Ramos (cell line): ENCODE results near the gene GRB7.
"Not testable (repeated sequence)": the region's sequence is repeated elsewhere in the genome, so short reads cannot be mapped to it uniquely, and the experiment has no call there.

Source experiments
- in situ Hi-C: fragments of 300-500 bp; cut with MboI; formaldehyde crosslinking; loops from one replicate; pipeline ENCODE4 v1.14.3; 2022; ENCODE audit warnings: low sequenced_read_pairs; ENCODE audit not compliant: unreplicated experiment

The GRB7 gene

DNA sequence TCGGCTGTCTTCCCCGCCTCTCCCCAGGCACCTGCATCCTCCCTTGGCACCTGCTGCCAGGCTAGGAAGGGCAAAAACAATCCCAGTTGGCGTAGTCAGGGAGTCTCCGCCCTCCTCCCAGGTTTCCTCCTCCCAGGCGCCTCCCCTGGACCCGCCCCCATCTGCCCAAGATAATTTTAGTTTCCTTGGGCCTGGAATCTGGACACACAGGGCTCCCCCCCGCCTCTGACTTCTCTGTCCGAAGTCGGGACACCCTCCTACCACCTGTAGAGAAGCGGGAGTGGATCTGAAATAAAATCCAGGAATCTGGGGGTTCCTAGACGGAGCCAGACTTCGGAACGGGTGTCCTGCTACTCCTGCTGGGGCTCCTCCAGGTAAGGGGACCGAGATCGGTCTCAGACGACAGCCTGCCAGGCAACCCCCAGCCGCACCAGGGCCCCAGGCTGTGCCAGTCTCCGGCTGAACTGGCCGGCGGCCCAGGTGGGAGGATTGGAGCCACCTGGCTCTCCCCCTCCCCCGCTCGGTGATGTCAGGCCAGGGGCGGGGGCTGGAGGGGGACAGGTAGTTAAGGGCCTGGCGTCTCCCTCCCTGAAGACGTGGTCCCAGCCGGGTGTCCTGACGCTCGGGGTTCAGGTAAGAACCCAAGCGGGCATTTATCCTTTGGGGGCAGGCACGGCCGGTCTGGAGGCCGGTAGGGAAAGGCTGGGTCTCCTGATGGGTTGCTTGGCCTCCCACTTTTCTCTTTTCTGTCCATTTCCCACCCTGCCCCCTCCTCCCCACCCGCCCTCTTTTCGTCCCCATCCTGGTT lies at the start of gene GRB7:
GRB7 (plus strand) TSS at position 179 of the 808 bp plus-strand sequence. CDS start 4,364 bp downstream, outside the sequence.
- in situ Hi-C loops: no loop called here

DNA sequence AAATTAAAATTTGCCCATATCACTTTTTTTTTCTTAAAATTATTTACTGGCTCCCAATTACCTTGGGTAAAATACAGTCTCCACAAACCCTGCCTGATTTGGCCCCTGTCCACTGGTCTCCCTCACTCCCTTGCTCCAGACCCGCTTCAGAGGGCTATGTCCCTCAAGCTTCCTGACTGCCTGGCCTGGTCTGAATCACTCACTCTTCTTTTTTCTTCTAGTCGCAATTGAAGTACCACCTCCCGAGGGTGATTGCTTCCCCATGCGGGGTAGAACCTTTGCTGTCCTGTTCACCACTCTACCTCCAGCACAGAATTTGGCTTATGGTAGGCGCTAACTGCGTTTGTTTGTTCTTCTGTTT lies 49.3 kb upstream of the GRB7 start:
- in situ Hi-C loops: no loop called here

DNA sequence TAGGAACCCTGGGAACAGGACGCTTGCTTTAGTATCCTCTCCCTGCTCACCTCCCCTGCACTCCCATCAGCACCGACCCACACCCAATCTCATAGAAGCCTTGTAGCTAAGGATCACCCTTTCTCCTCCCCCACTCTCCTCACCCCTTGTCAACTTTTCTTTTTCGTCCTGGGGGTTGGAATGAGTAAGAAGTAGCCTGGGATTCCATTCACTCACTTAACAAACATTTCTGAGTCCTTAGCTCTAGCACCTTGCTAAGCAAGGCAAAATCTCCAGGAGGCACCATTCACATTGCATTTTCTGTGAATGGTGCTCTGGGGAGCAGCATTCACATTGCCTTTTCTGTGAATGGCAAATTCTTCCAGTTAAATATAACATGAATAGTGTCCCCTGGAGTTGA lies 48.8 kb upstream of the GRB7 start:
- in situ Hi-C loops: no loop called here

DNA sequence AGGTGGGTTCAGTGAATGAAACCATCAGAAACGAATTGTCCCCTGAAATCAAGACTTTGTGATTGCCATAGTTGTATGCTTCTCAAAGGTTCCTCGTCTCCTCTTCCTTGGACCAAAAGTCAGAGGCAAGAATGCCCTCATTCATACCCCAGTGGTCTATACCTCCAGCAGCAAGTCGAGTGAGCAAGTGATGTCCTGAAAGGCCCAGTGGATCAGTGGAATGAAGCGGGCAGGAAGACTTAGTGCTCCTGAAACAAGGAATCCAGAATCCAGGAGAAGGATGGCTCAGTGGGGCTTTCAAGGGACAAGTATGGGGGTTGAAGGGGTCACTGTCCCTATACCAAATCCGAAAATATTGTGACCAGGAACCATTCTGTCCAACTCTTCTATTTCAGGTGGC lies 43.1 kb upstream of the GRB7 start:
- in situ Hi-C loops: no loop called here

DNA sequence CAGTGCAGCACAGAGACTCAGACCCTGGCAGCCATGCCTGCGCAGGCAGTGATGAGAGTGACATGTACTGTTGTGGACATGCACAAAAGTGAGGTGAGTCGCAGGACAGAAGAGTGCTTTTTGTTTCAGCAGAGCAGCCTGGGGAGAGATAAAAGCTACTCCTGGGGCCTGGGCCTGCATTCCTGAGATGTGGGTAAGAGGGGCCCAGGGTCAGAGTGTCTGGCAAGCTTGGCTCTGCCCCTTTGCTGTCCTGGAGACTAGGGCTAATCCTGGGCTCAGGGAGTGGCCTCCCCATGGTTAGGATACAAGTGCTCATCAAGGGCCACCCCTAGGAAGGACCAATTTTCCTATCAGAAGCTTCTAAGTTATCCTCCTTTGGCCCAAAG lies 42.7 kb upstream of the GRB7 start:
- in situ Hi-C loops: no loop called here

DNA sequence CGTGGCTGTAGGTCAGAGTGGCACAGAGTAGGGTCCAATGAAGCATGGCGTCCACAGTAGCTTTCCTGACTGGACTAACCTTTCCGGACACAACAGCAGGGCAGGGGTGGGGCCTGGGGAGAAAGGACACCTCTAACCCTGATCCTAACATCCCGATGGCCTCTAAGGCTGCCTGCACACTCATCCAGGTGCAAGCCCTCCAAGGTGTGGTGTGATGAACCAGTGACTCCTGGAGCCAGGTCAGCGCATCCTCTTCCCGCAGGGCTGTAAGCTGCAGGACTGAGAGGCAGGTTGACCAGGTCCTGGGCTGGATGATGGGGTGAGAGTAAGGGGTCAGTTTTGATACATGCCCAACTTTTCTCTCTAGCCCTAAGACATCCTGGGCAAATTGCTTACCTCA lies 41.0 kb upstream of the GRB7 start:
- in situ Hi-C loops: no loop called here

DNA sequence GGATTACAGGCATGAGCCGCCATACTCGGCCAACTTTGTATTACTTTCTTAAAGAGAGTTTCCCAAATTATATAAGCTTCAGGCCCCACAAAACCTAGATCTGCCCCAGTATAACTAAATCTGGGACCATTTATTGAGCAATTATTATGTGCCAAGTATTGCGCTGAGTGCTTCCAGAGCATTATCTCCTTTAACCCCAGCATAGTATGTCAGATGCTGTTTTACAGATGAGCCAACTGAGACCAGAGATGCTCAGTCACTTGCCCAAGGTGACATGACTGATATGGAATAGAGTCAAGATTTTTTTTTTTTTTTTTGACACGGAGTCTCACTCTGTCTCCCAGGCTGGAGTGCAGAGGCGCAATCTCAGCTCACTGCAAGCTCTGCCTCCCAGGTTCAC lies 39.8 kb upstream of the GRB7 start:
- in situ Hi-C loops: no loop called here

DNA sequence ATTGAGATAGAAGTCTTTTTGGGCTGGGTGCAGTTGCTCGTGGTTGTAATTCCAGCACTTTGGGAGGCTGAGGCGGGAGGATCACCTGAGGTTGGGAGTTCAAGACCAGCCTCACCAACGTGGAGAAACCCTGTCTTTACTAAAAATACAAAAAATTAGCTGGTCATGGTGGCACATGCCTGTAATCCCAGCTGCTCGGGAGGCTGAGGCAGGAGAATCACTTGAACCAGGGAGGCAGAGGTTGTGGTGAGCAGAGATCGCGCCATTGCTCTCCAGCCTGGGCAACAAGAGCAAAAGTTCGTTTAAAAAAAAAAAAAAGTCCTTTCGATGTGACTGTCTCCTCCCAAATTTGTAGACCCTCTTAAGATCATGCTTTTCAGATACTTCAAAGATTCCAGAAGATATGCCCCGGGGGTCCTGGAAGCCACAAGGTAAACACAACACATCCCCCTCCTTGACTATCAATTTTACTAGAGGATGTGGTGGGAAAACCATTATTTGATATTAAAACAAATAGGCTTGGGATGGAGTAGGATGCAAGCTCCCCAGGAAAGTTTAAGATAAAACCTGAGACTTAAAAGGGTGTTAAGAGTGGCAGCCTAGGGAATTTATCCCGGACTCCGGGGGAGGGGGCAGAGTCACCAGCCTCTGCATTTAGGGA lies 38.5 kb upstream of the GRB7 start:
- in situ Hi-C loops: not testable (repeated sequence)

DNA sequence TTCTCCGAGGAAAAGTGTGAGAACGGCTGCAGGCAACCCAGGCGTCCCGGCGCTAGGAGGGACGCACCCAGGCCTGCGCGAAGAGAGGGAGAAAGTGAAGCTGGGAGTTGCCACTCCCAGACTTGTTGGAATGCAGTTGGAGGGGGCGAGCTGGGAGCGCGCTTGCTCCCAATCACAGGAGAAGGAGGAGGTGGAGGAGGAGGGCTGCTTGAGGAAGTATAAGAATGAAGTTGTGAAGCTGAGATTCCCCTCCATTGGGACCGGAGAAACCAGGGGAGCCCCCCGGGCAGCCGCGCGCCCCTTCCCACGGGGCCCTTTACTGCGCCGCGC lies 38.0 kb upstream of the GRB7 start, which contains the start of gene ERBB2:
ERBB2 (plus strand) TSS at position 247 of the 330 bp plus-strand sequence. CDS start 175 bp downstream, outside the sequence.
- in situ Hi-C loops: no loop called here

DNA sequence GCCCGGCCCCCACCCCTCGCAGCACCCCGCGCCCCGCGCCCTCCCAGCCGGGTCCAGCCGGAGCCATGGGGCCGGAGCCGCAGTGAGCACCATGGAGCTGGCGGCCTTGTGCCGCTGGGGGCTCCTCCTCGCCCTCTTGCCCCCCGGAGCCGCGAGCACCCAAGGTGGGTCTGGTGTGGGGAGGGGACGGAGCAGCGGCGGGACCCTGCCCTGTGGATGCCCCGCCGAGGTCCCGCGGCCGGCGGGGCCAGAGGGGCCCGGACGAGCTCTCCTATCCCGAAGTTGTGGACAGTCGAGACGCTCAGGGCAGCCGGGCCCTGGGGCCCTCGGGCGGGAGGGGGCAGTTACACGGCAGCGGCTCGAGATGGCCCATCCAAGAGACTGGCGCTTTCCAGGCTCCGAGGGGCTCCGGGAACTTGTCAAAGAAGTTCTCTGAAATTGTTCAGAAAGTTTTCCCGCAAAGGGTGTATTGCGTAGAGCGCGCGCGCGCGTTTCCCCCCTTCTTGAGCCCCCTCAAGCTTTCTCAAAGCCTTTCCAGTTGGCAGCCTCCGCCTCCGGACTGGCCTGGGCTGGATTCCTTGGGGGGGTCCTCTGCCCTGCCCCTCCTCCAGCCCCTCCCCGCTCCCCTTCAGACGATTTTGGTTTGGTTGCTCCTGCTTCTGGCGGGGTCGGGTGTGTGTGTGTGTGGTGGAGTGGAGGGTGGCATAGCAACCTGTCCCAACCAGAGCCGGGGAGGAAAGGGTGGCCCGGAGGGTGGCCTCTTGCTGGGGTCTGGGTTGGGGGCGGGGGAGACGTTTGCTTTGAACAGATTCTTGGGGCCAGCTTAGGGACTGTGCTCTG lies 37.4 kb upstream of the GRB7 start:
- in situ Hi-C loops: no loop called here

DNA sequence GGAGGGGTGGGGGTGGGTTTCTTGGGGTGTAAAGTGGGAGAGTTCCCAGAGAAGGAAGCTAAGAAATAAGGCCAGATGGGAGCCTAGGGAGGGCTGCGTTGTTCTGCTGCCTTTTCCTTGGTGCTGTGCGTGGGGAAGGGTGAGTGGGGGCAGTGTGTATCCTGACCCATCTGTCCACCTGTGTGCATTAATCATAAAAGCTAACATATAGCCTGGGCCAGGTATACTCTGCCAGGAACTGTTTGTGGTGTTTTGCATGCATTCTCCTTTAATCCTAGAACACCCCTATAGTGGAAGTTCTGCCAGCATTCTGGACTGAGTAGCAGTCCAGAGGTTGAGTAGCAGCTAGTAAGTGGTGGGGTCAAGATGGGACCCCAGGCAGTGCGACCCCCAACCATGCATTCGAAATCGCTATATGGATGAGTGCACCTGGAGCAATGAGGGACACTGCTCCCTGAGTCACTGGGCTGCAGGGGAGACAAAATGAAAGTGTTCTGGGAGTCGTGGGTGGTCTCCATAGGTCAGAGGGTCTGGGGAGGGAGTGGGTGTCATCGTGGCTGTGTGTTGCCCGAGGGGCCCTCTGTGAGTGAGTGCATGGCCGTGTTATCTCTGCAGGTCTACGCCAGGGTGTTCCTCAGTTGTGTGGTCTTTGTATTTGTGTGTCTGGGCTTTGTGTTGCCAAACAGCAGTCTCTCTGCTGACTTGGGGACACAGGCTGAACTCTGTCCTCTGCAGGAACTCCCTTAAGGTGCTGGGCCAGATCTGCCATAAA lies 36.5 kb upstream of the GRB7 start:
- in situ Hi-C loops: no loop called here

DNA sequence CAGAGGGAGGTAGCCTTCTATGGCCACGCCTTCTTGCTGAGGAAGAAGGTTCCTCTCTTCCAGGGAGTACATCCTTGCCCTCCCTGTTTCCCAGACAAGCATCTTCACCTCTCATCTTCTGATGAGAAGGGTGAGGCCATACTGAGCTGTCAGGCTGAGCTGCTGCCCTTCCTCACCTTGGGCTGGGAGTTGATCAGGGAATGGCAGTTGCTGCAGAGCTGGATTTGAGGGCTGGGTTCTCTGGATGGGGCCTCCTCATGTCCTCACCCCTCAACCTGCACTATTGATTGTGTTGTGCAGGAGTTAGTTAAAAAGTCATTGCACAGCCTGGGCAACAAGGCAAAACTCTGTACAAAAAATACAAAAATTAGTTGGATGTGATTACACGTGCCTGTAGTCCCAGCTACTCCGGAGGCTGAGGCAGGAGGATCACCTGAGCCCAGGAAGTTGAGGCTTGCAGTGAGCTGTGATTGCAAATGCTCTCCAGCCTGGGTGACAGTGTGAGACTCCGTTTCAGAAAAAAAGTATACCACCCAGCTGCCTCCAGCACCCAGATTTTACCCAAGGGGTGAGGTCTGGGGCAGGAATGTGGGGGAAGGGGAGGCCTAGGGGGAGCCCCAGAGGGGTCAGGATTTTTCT lies 35.8 kb upstream of the GRB7 start:
- in situ Hi-C loops: no loop called here

DNA sequence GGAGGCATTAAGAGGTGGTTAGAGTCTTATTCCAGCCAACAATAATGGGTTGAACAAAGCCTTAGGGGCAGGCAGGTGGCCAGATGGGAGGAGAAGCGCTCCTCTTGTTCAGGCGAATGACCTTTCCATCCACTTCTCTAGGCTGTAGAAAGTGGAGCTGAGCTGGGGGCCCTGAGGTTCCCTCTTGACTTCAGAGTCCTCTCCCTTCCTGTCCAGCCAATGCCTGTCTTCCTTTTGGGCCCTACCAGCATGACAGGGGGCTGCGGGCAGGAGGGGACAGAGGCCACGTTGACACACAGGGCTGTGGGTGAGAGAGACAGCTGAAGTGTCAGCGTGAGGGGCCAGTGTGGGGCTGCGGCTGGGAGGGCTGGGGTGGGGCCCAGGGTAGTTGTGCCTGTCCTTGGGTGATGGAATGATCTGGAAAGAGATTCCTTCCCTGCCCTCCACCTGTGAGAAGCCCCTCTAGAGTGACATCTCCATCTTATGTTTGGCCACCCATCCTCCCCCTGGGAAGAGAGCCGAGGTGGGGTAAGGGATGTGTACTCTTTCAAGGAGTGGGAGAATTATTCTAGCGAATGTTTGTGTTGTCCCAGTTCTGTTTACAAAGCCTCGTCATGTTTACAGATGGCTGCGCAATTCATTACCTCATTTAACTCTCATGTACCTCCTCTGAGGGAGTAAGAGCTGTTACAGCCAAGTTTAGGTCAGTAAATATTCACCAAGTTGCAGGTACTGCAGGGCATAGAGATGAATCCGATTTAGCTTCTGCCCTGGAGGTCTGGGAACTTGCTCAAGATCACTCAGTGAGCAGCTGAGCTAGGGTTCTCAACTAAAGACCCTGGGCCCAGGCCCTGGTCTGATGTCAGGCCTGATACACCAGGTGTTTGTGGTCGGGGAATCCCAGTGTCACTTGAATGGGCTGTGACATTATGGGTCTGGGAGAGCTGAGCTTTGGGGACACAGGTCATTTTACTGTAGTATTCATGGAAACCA lies 34.5 kb upstream of the GRB7 start:
- in situ Hi-C loops: no loop called here

DNA sequence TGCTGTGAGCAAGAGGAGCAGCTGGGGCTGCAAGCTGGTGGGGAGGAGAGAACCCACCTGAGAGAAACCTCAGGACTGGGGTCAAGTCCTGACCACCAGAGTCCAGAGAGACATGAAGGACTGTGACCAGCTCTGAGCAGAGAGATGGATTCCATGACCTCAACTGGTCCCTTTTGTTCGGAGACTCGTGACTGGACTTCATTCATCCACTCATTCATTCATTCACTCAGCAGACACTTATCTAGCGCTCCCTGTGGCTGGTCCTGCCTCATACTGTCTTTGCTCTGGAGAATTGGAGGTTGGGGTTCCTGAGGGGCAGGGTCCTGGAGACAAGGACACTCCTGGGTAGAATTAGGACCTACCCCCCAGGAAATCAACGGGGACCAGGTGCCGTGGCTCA lies 33.8 kb upstream of the GRB7 start:
- in situ Hi-C loops: no loop called here

DNA sequence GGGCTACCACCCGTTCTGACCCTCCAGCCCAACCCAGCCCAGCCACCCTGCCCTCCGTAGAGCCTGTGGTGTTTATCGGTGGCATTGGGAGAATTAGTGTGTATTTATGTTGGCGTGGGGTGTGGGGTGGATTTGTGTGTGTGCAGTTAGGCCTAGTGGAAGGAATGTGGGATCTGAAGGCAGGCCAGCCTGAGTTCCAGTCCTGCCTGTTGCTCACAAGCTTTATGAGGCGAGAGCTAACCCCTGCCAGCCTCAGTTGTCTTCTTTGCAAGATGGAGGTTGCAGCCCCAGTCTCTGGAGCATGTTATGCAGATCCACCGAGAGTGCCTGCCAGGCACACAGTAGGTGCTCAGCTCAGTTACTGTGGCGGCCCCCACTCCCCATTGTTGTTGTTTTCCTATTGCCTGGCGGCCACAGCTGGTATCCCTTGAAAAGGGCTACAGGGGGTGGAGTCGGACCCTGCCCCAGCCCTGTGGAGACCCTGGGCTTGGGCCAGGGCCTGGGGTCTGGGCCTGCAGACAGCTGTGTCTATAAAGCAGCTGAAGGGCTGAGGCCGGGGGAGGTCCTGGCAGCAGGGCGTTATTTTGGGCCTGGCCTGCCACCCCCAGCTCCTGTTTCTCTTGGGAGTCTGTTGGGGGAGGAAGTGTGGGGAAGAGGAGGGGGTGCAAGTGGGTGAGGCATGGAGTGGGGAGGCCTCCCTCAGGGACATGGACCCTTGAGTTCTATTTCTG lies 32.8 kb upstream of the GRB7 start:
- in situ Hi-C loops: no loop called here

DNA sequence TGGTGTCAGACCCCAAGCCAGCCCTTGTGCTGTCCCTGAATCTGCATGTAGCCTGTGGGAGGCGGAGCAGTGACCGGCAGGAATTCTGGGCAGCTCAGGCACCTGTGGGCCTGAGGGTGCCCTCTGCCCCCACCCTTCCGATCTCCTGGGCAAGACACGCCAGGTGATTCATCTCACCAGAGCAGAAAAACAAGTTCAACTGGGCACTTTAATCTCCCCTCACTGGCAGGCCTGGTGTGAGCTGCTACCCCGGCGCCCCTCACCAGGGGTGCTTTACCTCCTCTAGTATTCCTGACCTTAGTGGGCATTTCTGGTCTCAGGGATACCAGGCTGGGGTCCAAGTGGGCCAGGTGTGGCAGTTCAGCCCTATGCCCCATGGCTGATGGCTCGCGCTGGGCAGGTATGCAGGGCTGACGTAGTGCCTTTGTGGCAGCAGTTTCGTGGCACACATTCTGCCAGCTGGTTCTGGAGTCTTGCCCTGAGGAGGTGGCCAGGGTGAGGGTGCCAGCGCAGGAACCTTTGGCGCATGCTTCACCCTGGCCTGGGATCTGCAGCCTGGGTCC lies 31.9 kb upstream of the GRB7 start:
- in situ Hi-C loops: no loop called here

DNA sequence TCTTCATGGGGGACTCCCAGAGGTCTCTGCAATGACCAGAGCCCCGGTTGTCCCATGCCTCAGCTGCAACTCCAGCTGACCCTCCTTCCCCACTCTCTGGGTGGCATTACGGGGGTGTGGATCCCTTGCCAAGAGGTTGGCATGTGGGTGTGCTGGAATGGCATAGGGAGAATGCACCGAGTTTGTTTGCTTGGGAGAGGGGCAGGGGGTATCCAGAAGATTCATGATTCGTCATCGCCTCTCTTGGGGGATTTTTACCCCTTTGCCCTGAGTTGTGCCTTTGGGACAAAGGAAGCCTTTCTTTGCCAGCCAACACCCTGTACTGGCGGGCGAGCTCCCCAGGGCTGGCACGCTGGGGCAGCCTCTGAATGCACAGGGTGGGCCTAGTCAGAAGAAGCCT lies 31.4 kb upstream of the GRB7 start:
- in situ Hi-C loops: no loop called here

DNA sequence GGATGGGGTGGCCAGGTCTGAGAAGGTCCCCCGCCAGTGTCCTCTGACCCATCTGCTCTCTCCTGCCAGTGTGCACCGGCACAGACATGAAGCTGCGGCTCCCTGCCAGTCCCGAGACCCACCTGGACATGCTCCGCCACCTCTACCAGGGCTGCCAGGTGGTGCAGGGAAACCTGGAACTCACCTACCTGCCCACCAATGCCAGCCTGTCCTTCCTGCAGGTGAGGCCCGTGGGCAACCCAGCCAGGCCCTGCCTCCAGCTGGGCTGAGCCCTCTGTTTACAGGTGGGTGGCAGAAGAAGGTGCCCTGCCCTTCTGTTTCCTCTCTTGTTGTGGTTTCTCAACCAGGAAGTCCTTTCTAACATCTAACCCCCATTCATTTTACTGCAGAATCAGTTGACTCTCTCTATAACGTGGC lies 30.8 kb upstream of the GRB7 start:
- in situ Hi-C loops: no loop called here
